KG1 (cell line): Measurements from ENCODE around the gene CRYBA4.
A peak's percentile ranks its signal among the peaks of the same experiment; 100 is the strongest.

Experiments used
- DNase-seq: peaks from one replicate; lab custom pipeline; 2025; lab: John Stamatoyannopoulos, UW

Gene CRYBA4

GRCh38 chr22:26629988-26630761 is 8.4 kb downstream of the CRYBA4 start:
- no peak for DNase-seq

- DNase-seq, result no peak
Observed at GRCh38 chr22:26631282-26631681, 9.5 kb downstream of the CRYBA4 start.

GRCh38 chr22:26632422-26633155 is 10.8 kb downstream of the CRYBA4 start:
- no peak for DNase-seq

GRCh38 chr22:26634189-26634588 is 12.4 kb downstream of the CRYBA4 start:
- no peak for DNase-seq

GRCh38 chr22:26635117-26635516 is 13.4 kb downstream of the CRYBA4 start:
- DNase-seq, result no peak

- DNase-seq, result no peak
Observed at GRCh38 chr22:26636296-26636695, 14.5 kb downstream of the CRYBA4 start.

GRCh38 chr22:26642465-26643417 is 21.0 kb downstream of the CRYBA4 start:
- peak; percentile 86 for DNase-seq

GRCh38 chr22:26643418-26644100 is 21.8 kb downstream of the CRYBA4 start:
- DNase-seq, result no peak

- no peak for DNase-seq
Observed at GRCh38 chr22:26646158-26646557, 24.4 kb downstream of the CRYBA4 start.

- DNase-seq, result no peak
Observed at GRCh38 chr22:26648011-26648497, 26.3 kb downstream of the CRYBA4 start.

GRCh38 chr22:26648528-26649388 is 27.0 kb downstream of the CRYBA4 start:
- peak; percentile 28 for DNase-seq

GRCh38 chr22:26650722-26651421 is 29.1 kb downstream of the CRYBA4 start:
- no peak for DNase-seq

- DNase-seq, result no peak
Observed at GRCh38 chr22:26651815-26652214, 30.1 kb downstream of the CRYBA4 start.

GRCh38 chr22:26656891-26657851 is 35.4 kb downstream of the CRYBA4 start, which contains the start of gene MIAT:
Gene MIAT, plus strand, starts transcription at chr22:26657588.
- no peak for DNase-seq

GRCh38 chr22:26658161-26658560 is 36.4 kb downstream of the CRYBA4 start:
- DNase-seq, result no peak

- DNase-seq, result no peak
Observed at GRCh38 chr22:26658671-26659478, 37.1 kb downstream of the CRYBA4 start.

GRCh38 chr22:26660356-26660755 is 38.6 kb downstream of the CRYBA4 start:
- DNase-seq, result no peak
